Memory B cell (primary cell): ENCODE measurements around the gene NRIP3.
"Not testable (repeated sequence)": the region's sequence is repeated elsewhere in the genome, so short reads cannot be mapped to it uniquely, and the experiment has no call there.

ENCODE experiments used
- ATAC-seq: fragments of 150-1000 bp; cut with Tn5 transposase; 2 replicates; pipeline ENCODE4 v1.10.0; 2021; ENCODE audit warnings: low read depth, mild to moderate bottlenecking, moderate library complexity
- DNase-seq, 2 donors: peaks; one replicate each; pipeline ENCODE4 v3.0.0; 2022; ENCODE audit warnings: low spot score in 2 of 2
- H3K27ac Mint-ChIP-seq: one replicate; pipeline ENCODE4 v1.8.0; 2022; ENCODE audit warnings: mild to moderate bottlenecking, moderate library complexity, mixed read lengths
- H3K27me3 Mint-ChIP-seq: one replicate; pipeline ENCODE4 v1.8.0; 2022; ENCODE audit warnings: mixed read lengths
- H3K36me3 Mint-ChIP-seq: one replicate; pipeline ENCODE4 v1.8.0; 2022; ENCODE audit warnings: mild to moderate bottlenecking, mixed read lengths
- H3K4me1 Mint-ChIP-seq: one replicate; pipeline ENCODE4 v1.8.0; 2022; ENCODE audit warnings: mixed read lengths
- H3K4me3 Mint-ChIP-seq: one replicate; pipeline ENCODE4 v1.8.0; 2022; ENCODE audit warnings: mild to moderate bottlenecking, moderate library complexity, mixed read lengths
- H3K9me3 Mint-ChIP-seq: one replicate; pipeline ENCODE4 v1.8.0; 2022; ENCODE audit warnings: mixed read lengths

Gene NRIP3

DNA sequence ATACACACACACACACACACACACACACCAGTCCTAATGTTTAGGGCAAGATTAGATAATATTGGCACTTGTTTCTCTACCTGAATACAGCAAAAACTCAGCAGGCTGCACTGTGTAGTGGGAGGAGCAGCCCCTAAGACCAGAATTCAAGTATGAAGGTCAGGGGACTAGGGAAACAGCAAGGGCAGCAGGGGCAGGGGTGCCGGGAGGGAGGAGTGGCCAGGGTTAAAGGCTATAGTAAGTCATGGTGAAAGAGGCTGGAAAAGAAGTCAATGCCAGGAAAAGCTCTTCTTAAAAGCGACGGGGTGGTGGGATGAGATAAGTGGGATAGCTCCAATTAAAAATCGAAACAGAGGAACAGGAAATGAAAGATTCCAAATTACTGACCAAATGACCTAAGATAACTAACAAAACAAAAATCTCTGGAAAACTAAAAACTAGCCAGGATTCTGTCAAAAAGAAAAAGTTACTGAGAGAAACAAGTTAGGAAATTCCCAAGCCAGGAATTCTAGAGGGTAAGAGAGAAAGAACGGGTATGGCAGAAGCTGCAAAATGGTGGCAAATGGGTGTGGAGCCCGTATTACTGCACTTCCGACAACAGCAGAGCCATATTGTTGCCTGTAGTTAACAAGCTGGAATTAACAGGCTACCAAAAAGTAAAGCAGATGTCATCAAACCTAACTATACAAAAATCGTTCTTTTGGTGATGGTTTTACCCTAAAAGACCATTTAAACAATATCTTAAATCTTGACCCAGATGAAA lies 62.3 kb downstream of the NRIP3 start:
- Mint-ChIP-seq H3K27me3 (peaks cover 15% of the 10 kb centered on the region), H3K27ac (no peak overlapping the region), H3K9me3 (peaks cover 1% of the 10 kb centered on the region), H3K4me1 (peaks cover 3% of the 10 kb centered on the region), H3K4me3 (no peak overlapping the region), H3K36me3 (peaks cover 2% of the 10 kb centered on the region)
- DNase-seq (no peak), ATAC-seq (no peak)

DNA sequence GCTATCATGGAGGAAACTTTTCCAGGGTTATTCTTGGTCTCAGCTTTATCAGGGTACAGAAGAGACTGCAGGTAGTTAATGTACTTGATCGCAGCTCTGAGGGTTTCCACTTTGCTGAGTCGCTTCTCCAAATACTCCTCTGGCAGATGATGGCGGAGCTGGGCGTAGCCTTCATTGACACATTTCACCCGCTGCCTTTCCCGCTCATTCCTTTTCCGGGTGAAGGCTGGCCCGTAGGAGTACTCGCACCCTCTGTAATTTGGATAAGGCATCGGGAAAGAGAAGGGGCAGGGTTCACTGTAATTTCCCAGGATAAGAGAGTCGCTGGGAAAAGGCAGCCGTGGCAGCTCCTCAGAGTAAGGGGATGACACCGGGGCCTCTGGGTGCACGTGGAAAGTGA lies 66.1 kb downstream of the NRIP3 start:
- H3K27me3 Mint-ChIP-seq: peaks cover 12% of the 10 kb centered on the region
- H3K9me3 Mint-ChIP-seq: no peaks in the 10 kb centered on the region
- DNase-seq (no peak), ATAC-seq (no peak)
- H3K4me1 Mint-ChIP-seq: peaks cover 3% of the 10 kb centered on the region
- H3K4me3 Mint-ChIP-seq: no peak overlapping the region
- no peak overlapping the region for H3K27ac Mint-ChIP-seq
- H3K36me3 Mint-ChIP-seq: no peaks in the 10 kb centered on the region

DNA sequence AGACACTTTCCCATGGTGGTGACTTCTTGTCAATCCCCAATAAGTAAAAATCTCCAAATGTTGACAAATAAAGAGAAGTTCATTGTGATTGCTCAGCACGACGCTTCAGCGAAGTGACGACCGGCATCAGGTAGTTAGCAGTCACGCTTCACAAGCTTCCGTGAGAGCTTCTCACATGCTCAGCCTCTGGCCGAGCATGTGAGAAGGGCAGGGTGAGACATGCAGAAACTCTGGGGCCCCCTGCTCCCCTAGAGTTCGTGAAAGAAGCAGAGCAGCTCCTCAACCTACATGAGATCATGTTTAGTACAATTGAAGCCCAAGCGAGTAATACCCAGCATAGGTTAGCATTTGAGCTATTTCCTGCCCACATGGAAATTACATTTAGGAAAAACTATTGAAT lies 66.6 kb downstream of the NRIP3 start:
- Mint-ChIP-seq H3K9me3 (no peaks in the 10 kb centered on the region), H3K27ac (no peak overlapping the region), H3K27me3 (peaks cover 12% of the 10 kb centered on the region), H3K4me1 (peaks cover 3% of the 10 kb centered on the region), H3K4me3 (peak overlapping the region; percentile 15), H3K36me3 (no peaks in the 10 kb centered on the region)
- DNase-seq (no peak), ATAC-seq (peak; percentile 80)

DNA sequence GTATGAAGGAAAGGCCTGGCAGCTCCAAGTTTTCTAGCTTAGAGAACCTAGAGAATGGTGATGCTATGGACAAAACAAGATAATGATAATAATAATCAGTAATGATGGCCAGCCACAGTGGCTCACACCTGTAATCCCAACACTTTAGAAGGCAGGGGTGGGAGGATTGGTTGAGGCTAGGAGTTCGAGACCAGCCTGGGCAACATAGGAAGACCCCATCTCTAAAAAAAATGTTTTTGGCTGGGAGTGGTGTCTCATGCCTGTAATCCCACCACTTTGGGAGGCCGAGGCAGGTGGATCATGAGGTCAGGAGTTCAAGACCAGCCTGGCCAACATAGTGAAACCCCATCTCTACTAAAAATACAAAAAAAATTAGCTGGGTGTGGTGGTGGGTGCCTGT lies 68.0 kb downstream of the NRIP3 start:
- ATAC-seq, H3K4me3 Mint-ChIP-seq, H3K9me3 Mint-ChIP-seq, DNase-seq, H3K4me1 Mint-ChIP-seq, H3K36me3 Mint-ChIP-seq, H3K27ac Mint-ChIP-seq, H3K27me3 Mint-ChIP-seq: not testable (repeated sequence)

DNA sequence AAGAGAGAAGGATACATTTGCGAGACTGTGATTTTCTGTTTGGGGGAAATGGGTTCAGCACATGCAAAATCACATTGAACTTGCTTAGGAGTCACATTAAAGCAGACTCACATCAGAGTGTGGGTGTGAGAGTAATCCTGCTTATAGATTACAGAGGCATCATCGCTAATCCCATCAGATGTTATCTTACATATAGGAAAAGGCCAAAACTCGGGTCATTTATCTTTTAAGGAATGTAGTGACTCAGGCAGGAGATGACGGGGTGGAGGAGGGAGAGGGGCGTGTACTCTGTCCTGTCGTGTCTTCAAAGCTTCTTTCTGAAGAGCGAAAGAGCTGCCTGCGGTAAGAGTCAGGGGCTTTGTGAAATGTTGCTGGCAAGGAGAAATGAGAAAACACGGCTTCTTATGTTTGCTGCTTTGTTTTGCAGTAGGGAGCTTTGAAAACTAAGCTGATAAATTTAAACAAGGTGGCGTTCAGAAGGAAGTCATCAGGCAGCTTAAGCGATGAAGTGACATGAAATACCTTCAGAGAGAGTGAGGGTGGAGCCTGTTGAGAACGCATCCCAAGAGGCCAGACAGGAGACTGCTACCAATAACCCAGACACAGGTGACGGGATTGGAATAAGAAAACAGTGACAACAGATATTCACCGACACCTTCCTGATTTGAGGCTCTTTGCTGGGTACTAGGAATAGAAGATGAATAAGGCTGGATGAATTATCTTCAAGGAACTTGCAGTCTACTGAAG lies 68.9 kb downstream of the NRIP3 start:
- Mint-ChIP-seq H3K4me1 (peaks cover 3% of the 10 kb centered on the region), H3K36me3 (no peaks in the 10 kb centered on the region), H3K27ac (no peak overlapping the region), H3K9me3 (no peaks in the 10 kb centered on the region), H3K27me3 (peaks cover 3% of the 10 kb centered on the region), H3K4me3 (no peak overlapping the region)
- no peak for DNase-seq
- no peak for ATAC-seq

DNA sequence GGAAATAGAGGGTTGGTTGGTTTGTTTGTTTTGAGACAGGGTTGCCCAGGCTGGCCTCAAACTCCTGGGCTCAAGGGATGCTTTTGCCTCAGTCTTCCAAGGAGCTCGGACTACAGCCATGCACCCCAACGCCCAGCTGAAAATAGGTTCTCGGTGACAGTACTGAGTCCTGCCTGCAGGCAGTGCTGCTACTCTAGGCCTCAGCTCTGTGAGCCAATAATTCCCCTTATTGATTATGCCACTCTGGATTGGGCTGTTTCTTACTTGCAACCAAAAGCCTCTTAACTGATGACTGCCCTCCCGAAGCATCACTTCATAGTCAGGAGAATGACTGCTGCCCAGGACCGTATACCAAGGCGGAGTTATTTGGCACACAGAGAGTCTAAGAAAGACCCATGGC lies 69.9 kb downstream of the NRIP3 start:
- Mint-ChIP-seq H3K27ac (no peak overlapping the region), H3K4me1 (peaks cover 3% of the 10 kb centered on the region), H3K36me3 (no peaks in the 10 kb centered on the region), H3K9me3 (no peaks in the 10 kb centered on the region), H3K27me3 (peaks cover 1% of the 10 kb centered on the region), H3K4me3 (no peak overlapping the region)
- no peak for ATAC-seq
- no peak for DNase-seq

DNA sequence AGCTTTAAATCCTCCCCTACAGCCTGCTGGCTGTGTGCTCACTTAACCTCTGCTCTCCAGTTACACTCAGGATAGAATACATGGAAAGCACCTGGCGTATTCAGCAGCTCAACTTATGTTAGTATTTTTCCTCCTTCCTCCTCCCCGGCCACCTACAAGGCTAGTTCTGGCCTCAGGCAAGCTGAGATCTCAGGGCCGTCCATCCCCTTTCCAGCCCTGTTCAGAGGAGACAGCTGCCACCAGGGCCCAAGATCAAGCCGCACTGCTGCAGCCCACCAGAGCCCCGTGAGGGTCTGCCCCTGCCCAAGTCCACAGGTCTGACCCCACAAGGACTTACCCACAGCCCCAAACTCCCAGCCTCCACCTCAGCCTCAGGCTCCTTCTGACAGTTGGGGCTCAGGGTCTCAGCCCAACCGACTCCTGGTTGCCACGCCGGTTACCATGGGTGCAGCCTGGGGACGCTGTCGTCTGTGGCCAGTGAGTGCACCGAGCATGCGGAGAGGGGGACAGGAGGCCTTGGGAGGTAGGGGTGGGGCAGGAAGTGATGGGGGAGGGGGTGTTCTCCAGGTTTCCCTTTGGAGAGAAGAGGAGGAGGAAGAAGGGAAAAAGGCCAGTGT lies 71.1 kb downstream of the NRIP3 start, which contains the start of gene C11orf16:
C11orf16 (minus strand) TSS at position 384 of the 617 bp plus-strand sequence. CDS start 639 bp downstream, outside the sequence.
- Mint-ChIP-seq H3K27me3 (peaks cover 4% of the 10 kb centered on the region), H3K36me3 (no peaks in the 10 kb centered on the region), H3K4me3 (no peak within 1 kb of the TSS), H3K27ac (no peak within 1 kb of the TSS), H3K4me1 (peaks cover 3% of the 10 kb centered on the region), H3K9me3 (no peaks in the 10 kb centered on the region)
- no peak for DNase-seq
- no peak for ATAC-seq
